ENCODE results near the gene PCBP3. TPM values are rescaled to one million over a fixed set of nuclear protein-coding genes. Genes with fewer than 3 reads are reported as not detected.

The PCBP3 gene
- polyA plus RNA-seq, 1 experiment = 1.6 TPM

DNA sequence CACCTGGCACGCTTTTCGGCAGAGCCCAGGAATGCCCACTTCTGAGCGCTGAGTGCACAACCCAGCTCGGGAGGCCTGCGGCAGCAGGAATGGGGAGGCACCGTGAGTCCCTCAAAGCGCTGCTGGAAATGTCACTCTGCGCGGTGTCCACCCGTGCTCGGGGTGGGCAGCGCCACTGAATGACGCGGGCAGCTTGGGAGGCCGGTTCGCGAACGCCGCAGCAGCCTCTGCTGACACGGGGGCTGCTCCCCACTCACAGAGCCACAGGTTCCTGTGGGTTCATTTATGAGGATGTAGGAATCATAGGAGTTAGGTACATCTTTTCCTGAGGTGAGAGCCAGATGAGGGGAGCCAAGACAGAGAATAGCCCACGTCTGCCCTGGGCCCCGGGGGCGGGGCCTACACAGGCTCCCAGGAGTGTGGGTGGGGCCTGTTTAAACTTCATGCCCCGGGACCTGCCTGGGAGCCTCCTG lies 191.3 kb downstream of the PCBP3 start:
- ChIA-PET POLR2A (no interaction called here), CTCF (interaction anchor here (1.5 kb wide), 1 partner anchor 13 kb away, joined by 3 read pairs; no protein-coding TSS in a partner anchor)
- H3K9me3 ChIP-seq (ENCODE audit: control insufficient read depth, insufficient read depth, low read length) = peaks cover 22% of the 10 kb centered on the region

DNA sequence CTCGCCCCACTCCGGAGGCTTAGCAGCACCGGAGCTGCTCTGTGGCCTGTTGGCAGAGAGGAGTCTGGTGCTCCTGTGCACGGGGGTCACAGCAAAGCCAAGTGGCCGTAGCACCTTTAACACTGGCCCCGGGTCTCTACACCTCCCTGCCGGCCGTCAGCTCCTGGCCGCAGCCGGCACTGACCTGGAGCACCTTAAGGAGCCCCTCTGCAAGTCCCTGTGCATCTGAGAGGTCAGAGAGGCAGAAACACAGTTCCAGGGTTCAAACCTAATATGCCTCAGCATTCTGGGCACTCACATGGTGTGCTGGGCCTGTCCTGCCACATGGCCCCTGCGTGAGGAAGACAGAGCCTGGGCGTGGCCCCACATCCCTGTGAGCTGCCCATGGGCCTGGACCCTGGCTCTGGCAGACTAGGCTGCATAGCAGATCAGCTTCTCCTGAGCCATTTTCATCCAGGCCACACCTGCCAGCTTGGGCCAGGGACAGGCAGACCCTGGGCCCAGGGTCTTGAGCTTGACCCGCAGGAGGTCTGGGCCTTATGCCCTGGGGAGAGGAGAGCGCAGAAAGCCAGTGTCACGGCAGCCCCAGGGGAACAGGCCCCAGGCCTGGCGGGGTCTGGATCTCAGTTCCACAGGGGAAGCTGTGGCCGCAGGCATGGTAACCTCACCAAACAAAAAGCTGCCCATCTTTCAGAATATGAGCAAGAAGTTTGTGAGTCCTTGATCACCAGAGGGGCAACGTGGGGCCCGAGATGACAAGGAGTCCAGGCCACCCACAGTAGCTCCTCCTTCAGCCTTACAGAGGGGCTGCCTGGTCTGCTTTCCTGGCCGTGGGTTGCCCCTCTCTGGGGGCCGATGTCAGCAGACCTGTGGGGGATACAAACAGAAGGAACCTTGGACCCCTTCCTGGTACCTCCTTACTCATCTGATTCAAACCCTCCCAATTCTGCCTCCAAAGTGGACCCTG lies 192.1 kb downstream of the PCBP3 start:
- H3K27me3 ChIP-seq (ENCODE audit: control insufficient read depth, insufficient read depth, low read length) = no peaks in the 10 kb centered on the region
- H3K4me3 ChIP-seq (ENCODE audit: low read depth, low read length) = no peak overlapping the region
- no peak overlapping the region for H3K27ac ChIP-seq (ENCODE audit: low read depth, low read length)
- POLR2A ChIA-PET = interaction anchor here (0.5 to 1.1 kb wide), 2 partner anchors 103 to 116 kb away, joined by 3 read pairs; no protein-coding TSS in a partner anchor
- CTCF ChIA-PET = no interaction called here
- TF ChIP-seq, protein P1, sequence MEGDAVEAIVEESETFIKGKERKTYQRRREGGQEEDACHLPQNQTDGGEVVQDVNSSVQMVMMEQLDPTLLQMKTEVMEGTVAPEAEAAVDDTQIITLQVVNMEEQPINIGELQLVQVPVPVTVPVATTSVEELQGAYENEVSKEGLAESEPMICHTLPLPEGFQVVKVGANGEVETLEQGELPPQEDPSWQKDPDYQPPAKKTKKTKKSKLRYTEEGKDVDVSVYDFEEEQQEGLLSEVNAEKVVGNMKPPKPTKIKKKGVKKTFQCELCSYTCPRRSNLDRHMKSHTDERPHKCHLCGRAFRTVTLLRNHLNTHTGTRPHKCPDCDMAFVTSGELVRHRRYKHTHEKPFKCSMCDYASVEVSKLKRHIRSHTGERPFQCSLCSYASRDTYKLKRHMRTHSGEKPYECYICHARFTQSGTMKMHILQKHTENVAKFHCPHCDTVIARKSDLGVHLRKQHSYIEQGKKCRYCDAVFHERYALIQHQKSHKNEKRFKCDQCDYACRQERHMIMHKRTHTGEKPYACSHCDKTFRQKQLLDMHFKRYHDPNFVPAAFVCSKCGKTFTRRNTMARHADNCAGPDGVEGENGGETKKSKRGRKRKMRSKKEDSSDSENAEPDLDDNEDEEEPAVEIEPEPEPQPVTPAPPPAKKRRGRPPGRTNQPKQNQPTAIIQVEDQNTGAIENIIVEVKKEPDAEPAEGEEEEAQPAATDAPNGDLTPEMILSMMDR (IDR thresholded peaks at IDR 0.05; ENCODE audit: low read depth, low read length) = no peak
- no peak for DNase-seq (ENCODE audit: low read depth, low spot score)
- peaks cover 27% of the 10 kb centered on the region for H3K9me3 ChIP-seq (ENCODE audit: control insufficient read depth, insufficient read depth, low read length)

More for the DNA sequence above, 191.3 kb downstream of the PCBP3 start:
- TF ChIP-seq, protein P1 (IDR thresholded peaks at IDR 0.05; ENCODE audit: low read depth, low read length) = no peak
- DNase-seq (ENCODE audit: low read depth, low spot score) = no peak
- Histone ChIP-seq H3K27ac (ENCODE audit: low read depth, low read length) (no peak overlapping the region), H3K4me3 (ENCODE audit: low read depth, low read length) (no peak overlapping the region), H3K27me3 (ENCODE audit: control insufficient read depth, insufficient read depth, low read length) (no peaks in the 10 kb centered on the region)

DNA sequence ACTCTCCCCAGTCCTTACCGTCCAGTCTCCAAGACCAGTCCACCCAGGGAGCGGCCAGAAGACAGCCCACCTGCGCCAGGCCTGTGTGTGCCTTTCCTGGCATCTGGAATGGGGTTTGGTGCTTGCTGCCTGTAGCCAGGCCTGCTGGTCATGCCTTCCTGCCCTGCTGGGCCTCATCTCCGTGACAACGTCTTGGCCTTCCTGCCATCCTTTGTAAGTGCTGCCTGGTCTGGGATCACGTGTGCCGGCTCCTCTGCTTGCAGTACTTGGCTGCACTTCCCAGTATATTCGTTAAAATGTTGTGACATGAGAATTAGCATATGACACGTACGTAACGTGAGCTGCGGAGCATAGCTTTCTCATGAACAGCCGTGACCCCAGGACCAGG lies 192.7 kb downstream of the PCBP3 start:
- H3K27ac ChIP-seq (ENCODE audit: low read depth, low read length) = no peak overlapping the region
- POLR2A ChIA-PET = interaction anchor here (0.5 to 1.1 kb wide), 2 partner anchors 103 to 115 kb away, joined by 3 read pairs; no protein-coding TSS in a partner anchor
- TF ChIP-seq, protein P1 (IDR thresholded peaks at IDR 0.05; ENCODE audit: low read depth, low read length) = no peak
- no peaks in the 10 kb centered on the region for H3K27me3 ChIP-seq (ENCODE audit: control insufficient read depth, insufficient read depth, low read length)
- no peak for DNase-seq (ENCODE audit: low read depth, low spot score)
- peaks cover 31% of the 10 kb centered on the region for H3K9me3 ChIP-seq (ENCODE audit: control insufficient read depth, insufficient read depth, low read length)
- no peak overlapping the region for H3K4me3 ChIP-seq (ENCODE audit: low read depth, low read length)
- CTCF ChIA-PET = no interaction called here

DNA sequence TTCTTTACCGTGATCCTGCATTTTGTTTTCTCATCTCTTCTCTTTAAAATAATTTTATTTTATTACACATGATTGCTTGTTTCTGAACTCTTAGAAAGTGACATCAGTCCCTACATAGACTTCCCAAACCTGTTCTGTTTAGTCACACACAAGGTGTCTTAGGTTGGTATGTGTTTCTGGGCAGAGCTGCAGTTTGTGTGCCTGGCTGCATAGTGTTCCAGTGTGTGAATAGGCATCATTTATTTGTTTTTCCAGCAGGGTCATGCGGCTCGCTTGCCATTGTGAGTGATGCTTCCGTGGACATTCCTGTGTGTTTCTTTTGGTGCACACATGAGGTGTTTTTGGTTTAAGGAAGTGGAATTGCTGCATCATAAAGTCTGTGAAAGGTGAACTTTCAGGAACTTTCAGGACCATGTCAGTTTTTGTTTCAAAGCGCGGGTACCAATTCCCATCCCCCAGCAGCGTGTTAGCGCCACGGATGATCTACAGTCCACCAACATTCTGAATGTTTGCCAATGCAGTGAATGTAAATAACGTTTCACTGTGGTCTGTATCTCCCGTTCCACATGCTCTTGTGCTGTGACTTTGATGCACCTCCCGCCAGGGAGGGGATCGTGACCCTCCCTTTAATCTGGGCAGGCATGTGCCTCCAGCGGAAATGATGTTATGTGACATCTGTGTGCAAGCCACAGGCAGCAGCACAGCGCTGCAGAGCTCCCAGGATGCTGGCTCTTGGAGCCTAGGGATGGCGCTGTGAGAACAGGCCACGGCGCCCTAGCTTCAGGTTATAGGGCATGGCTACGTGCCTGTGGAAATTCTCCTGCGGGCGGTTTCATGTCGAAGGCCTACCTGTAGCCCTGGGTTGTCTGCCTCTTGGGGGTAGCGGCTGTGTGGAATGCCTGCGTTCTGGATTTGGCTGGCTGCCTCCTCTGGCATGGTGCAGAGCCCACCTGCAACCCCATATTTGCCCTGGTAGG lies 193.5 kb downstream of the PCBP3 start:
- no peak overlapping the region for H3K27ac ChIP-seq (ENCODE audit: low read depth, low read length)
- H3K27me3 ChIP-seq (ENCODE audit: control insufficient read depth, insufficient read depth, low read length) = no peaks in the 10 kb centered on the region
- CTCF ChIA-PET = no interaction called here
- no peak for DNase-seq (ENCODE audit: low read depth, low spot score)
- H3K9me3 ChIP-seq (ENCODE audit: control insufficient read depth, insufficient read depth, low read length) = peaks cover 35% of the 10 kb centered on the region
- POLR2A ChIA-PET = interaction anchor here (1.1 kb wide), 1 partner anchor 102 kb away, joined by 3 read pairs; no protein-coding TSS in a partner anchor
- TF ChIP-seq, protein P1 (IDR thresholded peaks at IDR 0.05; ENCODE audit: low read depth, low read length) = no peak
- no peak overlapping the region for H3K4me3 ChIP-seq (ENCODE audit: low read depth, low read length)
